ENCODE results near the gene RTKN.
"Not testable (repeated sequence)": the region's sequence is repeated elsewhere in the genome, so short reads cannot be mapped to it uniquely, and the experiment has no call there.

The RTKN gene

GRCh38 chr2:74450570-74451190, 8.9 kb upstream of the RTKN start:
- Mint-ChIP-seq H3K4me1 (peaks cover 21% of the 10 kb centered on the region), H3K27me3 (peaks cover under 1% of the 10 kb centered on the region), H3K36me3 (peaks cover 7% of the 10 kb centered on the region), H3K27ac (no peak overlapping the region), H3K9me3 (no peaks in the 10 kb centered on the region), H3K4me3 (no peak overlapping the region)
- no peak for ATAC-seq

- Mint-ChIP-seq H3K27ac (no peak overlapping the region), H3K27me3 (peaks cover 6% of the 10 kb centered on the region), H3K36me3 (no peaks in the 10 kb centered on the region), H3K9me3 (no peaks in the 10 kb centered on the region), H3K4me3 (no peak overlapping the region), H3K4me1 (peaks cover 6% of the 10 kb centered on the region)
- ATAC-seq, result no peak
Observed at GRCh38 chr2:74448771-74449170, 7.0 kb upstream of the RTKN start.

DNA sequence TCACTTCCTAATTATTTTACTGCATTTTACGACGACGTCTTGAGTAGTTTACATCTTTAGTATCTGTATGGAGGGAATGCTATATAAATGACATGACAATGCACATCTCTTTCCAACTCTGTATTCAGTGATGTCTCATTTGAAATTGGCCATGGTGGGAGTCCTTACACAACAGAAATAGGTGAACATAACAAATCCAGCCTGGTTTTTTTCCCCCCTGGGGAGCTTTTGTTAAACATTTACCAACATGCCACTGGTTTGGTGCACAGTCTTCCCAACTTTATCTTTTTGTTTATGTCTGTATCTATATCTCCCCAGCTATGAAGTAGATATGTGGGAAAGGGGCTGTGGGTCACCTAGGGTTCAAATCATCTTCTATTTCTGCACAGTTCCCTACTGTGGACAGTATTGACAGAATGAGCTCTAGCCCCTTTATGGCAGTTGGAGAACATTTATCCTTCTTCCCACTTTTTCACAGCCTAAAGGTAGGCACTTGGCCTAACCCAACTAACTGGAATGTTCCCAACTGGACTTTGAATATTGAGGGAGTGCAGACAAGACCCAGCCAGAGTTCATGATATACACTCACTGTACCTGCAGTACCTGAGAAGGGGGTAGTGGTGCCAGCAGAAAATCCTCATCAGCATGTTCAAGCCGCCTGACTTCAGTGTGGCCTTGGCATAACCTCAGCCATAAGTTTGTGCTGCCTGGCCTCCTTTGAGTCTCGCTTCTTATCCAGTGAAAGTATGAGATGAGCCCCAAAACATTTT, 5.7 kb upstream of the RTKN start:
- Mint-ChIP-seq H3K4me3 (no peak overlapping the region), H3K27me3 (peaks cover 10% of the 10 kb centered on the region), H3K4me1 (peaks cover under 1% of the 10 kb centered on the region), H3K9me3 (no peaks in the 10 kb centered on the region), H3K27ac (no peak overlapping the region), H3K36me3 (no peaks in the 10 kb centered on the region)
- ATAC-seq, result no peak

GRCh38 chr2:74444498-74445318, 3.0 kb upstream of the RTKN start:
- no peak for ATAC-seq
- Mint-ChIP-seq H3K4me3 (no peak overlapping the region), H3K36me3 (no peaks in the 10 kb centered on the region), H3K9me3 (no peaks in the 10 kb centered on the region), H3K4me1 (peaks cover 21% of the 10 kb centered on the region), H3K27me3 (peaks cover 24% of the 10 kb centered on the region), H3K27ac (no peak overlapping the region)

- ATAC-seq, H3K36me3 Mint-ChIP-seq, H3K9me3 Mint-ChIP-seq: not testable (repeated sequence)
- peak overlapping the region; percentile 84 for H3K4me3 Mint-ChIP-seq
- H3K27ac Mint-ChIP-seq, result peak overlapping the region; percentile 67
- H3K27me3 Mint-ChIP-seq, result peaks cover 24% of the 10 kb centered on the region
- peaks cover 41% of the 10 kb centered on the region for H3K4me1 Mint-ChIP-seq
Observed at GRCh38 chr2:74442483-74443297, 953 bp upstream of the RTKN start.

- H3K4me3 Mint-ChIP-seq, result peak overlapping the region; percentile 84
- H3K9me3 Mint-ChIP-seq, result no peaks in the 10 kb centered on the region
- peaks cover 24% of the 10 kb centered on the region for H3K27me3 Mint-ChIP-seq
- no peak for ATAC-seq
- H3K27ac Mint-ChIP-seq, result no peak overlapping the region
- no peaks in the 10 kb centered on the region for H3K36me3 Mint-ChIP-seq
- H3K4me1 Mint-ChIP-seq, result peaks cover 55% of the 10 kb centered on the region
Observed at GRCh38 chr2:74441170-74441689, 507 bp downstream of the RTKN start.

- Mint-ChIP-seq H3K27me3 (peaks cover 23% of the 10 kb centered on the region), H3K4me1 (peaks cover 55% of the 10 kb centered on the region), H3K4me3 (peak overlapping the region; percentile 84), H3K9me3 (no peaks in the 10 kb centered on the region), H3K27ac (peak overlapping the region; percentile 78), H3K36me3 (no peaks in the 10 kb centered on the region)
- peak; percentile 92 for ATAC-seq
Observed at GRCh38 chr2:74440378-74441169, 1.2 kb downstream of the RTKN start.

- Mint-ChIP-seq H3K27me3 (peaks cover 18% of the 10 kb centered on the region), H3K4me3 (peak overlapping the region; percentile 84), H3K27ac (peak overlapping the region; percentile 78), H3K36me3 (no peaks in the 10 kb centered on the region), H3K4me1 (peaks cover 55% of the 10 kb centered on the region), H3K9me3 (no peaks in the 10 kb centered on the region)
- ATAC-seq, result no peak
Observed at GRCh38 chr2:74439803-74440377, 1.8 kb downstream of the RTKN start.

- Mint-ChIP-seq H3K9me3 (no peaks in the 10 kb centered on the region), H3K36me3 (no peaks in the 10 kb centered on the region), H3K27me3 (peaks cover 18% of the 10 kb centered on the region), H3K4me3 (peak overlapping the region; percentile 84), H3K4me1 (peaks cover 55% of the 10 kb centered on the region), H3K27ac (no peak overlapping the region)
- ATAC-seq, result no peak
Observed at GRCh38 chr2:74439373-74439772, 2.4 kb downstream of the RTKN start.

GRCh38 chr2:74438248-74438647, 3.5 kb downstream of the RTKN start:
- H3K9me3 Mint-ChIP-seq, result no peaks in the 10 kb centered on the region
- peaks cover 18% of the 10 kb centered on the region for H3K27me3 Mint-ChIP-seq
- peaks cover 55% of the 10 kb centered on the region for H3K4me1 Mint-ChIP-seq
- ATAC-seq, result no peak
- no peaks in the 10 kb centered on the region for H3K36me3 Mint-ChIP-seq
- peak overlapping the region; percentile 2 for H3K27ac Mint-ChIP-seq
- no peak overlapping the region for H3K4me3 Mint-ChIP-seq

GRCh38 chr2:74436848-74437695, 4.7 kb downstream of the RTKN start:
- Mint-ChIP-seq H3K4me3 (no peak overlapping the region), H3K4me1 (peaks cover 51% of the 10 kb centered on the region), H3K36me3 (no peaks in the 10 kb centered on the region), H3K9me3 (no peaks in the 10 kb centered on the region), H3K27ac (peak overlapping the region; percentile 20), H3K27me3 (peaks cover 11% of the 10 kb centered on the region)
- peak; percentile 71 for ATAC-seq

GRCh38 chr2:74436111-74436805, 5.5 kb downstream of the RTKN start:
- H3K9me3 Mint-ChIP-seq, result no peaks in the 10 kb centered on the region
- peaks cover 8% of the 10 kb centered on the region for H3K27me3 Mint-ChIP-seq
- H3K27ac Mint-ChIP-seq, result peak overlapping the region; percentile 20
- ATAC-seq, result no peak
- peaks cover 49% of the 10 kb centered on the region for H3K4me1 Mint-ChIP-seq
- H3K36me3 Mint-ChIP-seq, result no peaks in the 10 kb centered on the region
- no peak overlapping the region for H3K4me3 Mint-ChIP-seq

GRCh38 chr2:74430502-74430901, 11.2 kb downstream of the RTKN start:
- Mint-ChIP-seq H3K27ac (no peak overlapping the region), H3K36me3 (peaks cover 31% of the 10 kb centered on the region), H3K4me1 (no peaks in the 10 kb centered on the region), H3K9me3 (no peaks in the 10 kb centered on the region), H3K4me3 (no peak overlapping the region), H3K27me3 (no peaks in the 10 kb centered on the region)
- ATAC-seq, result no peak

All from stimulated activated memory B cell treated with anti-CD40 and anti-IgM and Interleukin-4, amounts not matched to agents 10 μg/mL and 1 μg/mL and 100 μg/mL, for 72 hours (primary cell).